Upper lobe of right lung (tissue), 1 donor: ENCODE data around the gene ZNF780A. TPM values are rescaled to one million over a fixed set of nuclear protein-coding genes. Genes with fewer than 3 reads are reported as not detected.

Experiments used
- ATAC-seq: fragments of 200-7000 bp; cut with Tn5 transposase; one replicate; pipeline ENCODE4 v1.9.1; 2020; ENCODE audit warnings: mild to moderate bottlenecking, moderate library complexity
- DNase-seq: peaks from one replicate; pipeline ENCODE4 v3.0.0-alpha.2; 2020
- H3K27ac ChIP-seq: fragments of 200-600 bp; one replicate; pipeline ENCODE4 v1.8.0; 2022
- H3K27me3 ChIP-seq: fragments of 200-600 bp; one replicate; pipeline ENCODE4 v1.8.0; 2022; ENCODE audit warnings: mild to moderate bottlenecking
- H3K36me3 ChIP-seq: fragments of 200-600 bp; one replicate; pipeline ENCODE4 v1.8.0; 2022
- H3K4me1 ChIP-seq: fragments of 200-600 bp; one replicate; pipeline ENCODE4 v1.8.0; 2022
- H3K4me3 ChIP-seq: fragments of 200-600 bp; one replicate; pipeline ENCODE4 v1.8.0; 2022; ENCODE audit warnings: mild to moderate bottlenecking
- H3K9me3 ChIP-seq: fragments of 200-600 bp; one replicate; pipeline ENCODE4 v1.8.0; 2022
- intact Hi-C: fragments of 100-400 bp; cut with DNase I; formaldehyde crosslinking; loops from one replicate; pipeline ENCODE4 v1.11.0; 2022
- total RNA-seq: library from RNA; stranded (reverse); fragmentation: NEBNext Ultra II Directional; extraction: Animal tissue kit (Norgen Biotek cat#: 25700); gene quantifications from one replicate; pipeline ENCODE4 v1.2.1, GENCODE V29; 2021
- TF ChIP-seq, protein P1 (sequence below): fragments of 200-600 bp; IDR thresholded peaks from one replicate; pipeline ENCODE4 v1.8.0; 2022; ENCODE audit warnings: antibody characterized with exemption
- donor health status: DM: no; HTN: yes; CAD: no; lungs with severe emphysema.

ZNF780A gene
- total RNA-seq, 1 donor from 2014 or later = 14.6 TPM

- H3K4me3 ChIP-seq = no peak overlapping the region
- intact Hi-C loops = no loop called here
- H3K4me1 ChIP-seq = no peaks in the 10 kb centered on the region
- no peak for DNase-seq
- H3K27ac ChIP-seq = no peak overlapping the region
- no peaks in the 10 kb centered on the region for H3K27me3 ChIP-seq
- H3K36me3 ChIP-seq = no peaks in the 10 kb centered on the region
- no peak for ATAC-seq
- H3K9me3 ChIP-seq = peaks cover 57% of the 10 kb centered on the region
- TF ChIP-seq, protein P1, sequence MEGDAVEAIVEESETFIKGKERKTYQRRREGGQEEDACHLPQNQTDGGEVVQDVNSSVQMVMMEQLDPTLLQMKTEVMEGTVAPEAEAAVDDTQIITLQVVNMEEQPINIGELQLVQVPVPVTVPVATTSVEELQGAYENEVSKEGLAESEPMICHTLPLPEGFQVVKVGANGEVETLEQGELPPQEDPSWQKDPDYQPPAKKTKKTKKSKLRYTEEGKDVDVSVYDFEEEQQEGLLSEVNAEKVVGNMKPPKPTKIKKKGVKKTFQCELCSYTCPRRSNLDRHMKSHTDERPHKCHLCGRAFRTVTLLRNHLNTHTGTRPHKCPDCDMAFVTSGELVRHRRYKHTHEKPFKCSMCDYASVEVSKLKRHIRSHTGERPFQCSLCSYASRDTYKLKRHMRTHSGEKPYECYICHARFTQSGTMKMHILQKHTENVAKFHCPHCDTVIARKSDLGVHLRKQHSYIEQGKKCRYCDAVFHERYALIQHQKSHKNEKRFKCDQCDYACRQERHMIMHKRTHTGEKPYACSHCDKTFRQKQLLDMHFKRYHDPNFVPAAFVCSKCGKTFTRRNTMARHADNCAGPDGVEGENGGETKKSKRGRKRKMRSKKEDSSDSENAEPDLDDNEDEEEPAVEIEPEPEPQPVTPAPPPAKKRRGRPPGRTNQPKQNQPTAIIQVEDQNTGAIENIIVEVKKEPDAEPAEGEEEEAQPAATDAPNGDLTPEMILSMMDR = no peak
Observed at GRCh38 chr19:40035996-40036395, 54.7 kb downstream of the ZNF780A start.

GRCh38 chr19:40033989-40034560 is 56.7 kb downstream of the ZNF780A start:
- no peaks in the 10 kb centered on the region for H3K36me3 ChIP-seq

GRCh38 chr19:40026597-40026970 is 64.2 kb downstream of the ZNF780A start:
- DNase-seq (no peak), ATAC-seq (no peak)
- Histone ChIP-seq H3K27me3 (no peaks in the 10 kb centered on the region), H3K36me3 (no peaks in the 10 kb centered on the region), H3K4me1 (no peaks in the 10 kb centered on the region), H3K4me3 (no peak overlapping the region), H3K9me3 (peaks cover 80% of the 10 kb centered on the region), H3K27ac (no peak overlapping the region)
- TF ChIP-seq, protein P1 = no peak
- intact Hi-C loops = no loop called here

More at GRCh38 chr19:40033989-40034560, 56.7 kb downstream of the ZNF780A start:
- ATAC-seq = no peak
- no peaks in the 10 kb centered on the region for H3K27me3 ChIP-seq
- no peak overlapping the region for H3K27ac ChIP-seq
- H3K9me3 ChIP-seq = peaks cover 75% of the 10 kb centered on the region
- no peak overlapping the region for H3K4me3 ChIP-seq
- intact Hi-C loops = no loop called here
- TF ChIP-seq, protein P1 = no peak
- DNase-seq = no peak
- H3K4me1 ChIP-seq = no peaks in the 10 kb centered on the region

DNA sequence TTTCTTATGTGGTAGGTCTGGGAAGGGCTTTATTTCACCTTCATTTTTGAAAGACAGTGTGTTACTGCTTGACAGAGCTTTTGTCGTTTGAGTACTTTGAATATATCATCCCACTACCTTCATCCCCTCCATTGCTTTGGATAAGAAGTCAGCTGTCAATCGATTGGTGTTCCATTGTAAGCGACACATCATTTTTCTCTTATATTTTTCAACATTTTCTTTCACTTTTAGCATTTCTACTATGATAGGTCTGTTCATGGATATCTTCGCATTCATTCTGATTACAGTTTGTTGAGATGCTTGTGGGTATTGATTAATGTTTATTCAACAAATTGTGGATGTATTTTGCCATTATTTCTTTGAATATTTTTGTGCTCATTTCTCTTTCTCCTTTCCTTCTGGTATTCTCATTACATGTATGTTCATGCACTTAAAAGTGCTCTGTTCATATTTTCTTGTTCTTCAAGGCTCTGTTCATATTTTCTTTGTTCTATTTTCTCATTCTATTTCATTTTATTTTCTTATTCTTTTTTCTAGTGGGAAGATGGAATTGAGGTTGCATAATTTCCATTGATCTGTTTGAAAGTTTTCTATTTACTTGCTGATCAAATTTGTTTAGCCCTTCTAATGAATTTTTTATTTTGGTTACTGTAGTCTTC is 64.7 kb downstream of the ZNF780A start:
- Histone ChIP-seq H3K27ac (no peak overlapping the region), H3K36me3 (no peaks in the 10 kb centered on the region), H3K4me3 (no peak overlapping the region), H3K27me3 (no peaks in the 10 kb centered on the region), H3K4me1 (no peaks in the 10 kb centered on the region), H3K9me3 (peaks cover 80% of the 10 kb centered on the region)
- TF ChIP-seq, protein P1 = no peak
- no peak for ATAC-seq
- intact Hi-C loops = no loop called here
- DNase-seq = no peak

DNA sequence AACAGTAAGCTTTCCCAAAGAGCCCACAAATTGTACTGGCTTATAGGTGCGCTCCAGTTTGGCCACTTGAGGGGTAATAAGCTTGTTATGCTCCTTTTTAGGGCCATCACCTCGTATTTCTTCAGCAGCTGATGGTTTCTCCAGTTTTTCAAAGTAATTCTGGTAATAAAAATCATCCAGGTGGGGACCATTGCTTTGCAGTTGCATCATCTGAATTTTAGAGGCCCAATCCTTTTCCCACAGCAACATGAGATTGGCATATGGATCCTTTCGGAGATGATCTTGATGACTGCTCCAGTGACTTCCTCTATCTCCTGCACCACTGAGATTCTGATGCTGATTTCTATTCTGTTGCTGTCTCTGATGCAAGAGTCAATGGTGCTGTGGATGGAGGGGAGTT is 66.8 kb downstream of the ZNF780A start:
- intact Hi-C loops = no loop called here
- Histone ChIP-seq H3K9me3 (peaks cover 64% of the 10 kb centered on the region), H3K4me3 (no peak overlapping the region), H3K4me1 (no peaks in the 10 kb centered on the region), H3K27me3 (no peaks in the 10 kb centered on the region), H3K36me3 (no peaks in the 10 kb centered on the region), H3K27ac (no peak overlapping the region)
- DNase-seq = no peak
- TF ChIP-seq, protein P1 = no peak
- no peak for ATAC-seq

Other genes starting within 250 kb of the ZNF780A start
- gene FBL, start 244.6 kb downstream of the ZNF780A start, total RNA-seq = 123 TPM
- gene FCGBP, start 156.3 kb downstream of the ZNF780A start, total RNA-seq = 10.3 TPM
- 60.5 TPM for gene PSMC4, start 119.8 kb downstream of the ZNF780A start, total RNA-seq
- gene ZNF546, start 93.9 kb downstream of the ZNF780A start, total RNA-seq = 6.7 TPM
- gene ZNF780B, start 34.7 kb downstream of the ZNF780A start, total RNA-seq = 27.5 TPM
- gene MAP3K10, start 100.5 kb upstream of the ZNF780A start, total RNA-seq = 17.2 TPM
- gene TTC9B, start 127.4 kb upstream of the ZNF780A start, total RNA-seq = not detected
- not detected for gene CCNP, start 135.7 kb upstream of the ZNF780A start, total RNA-seq
- 103 TPM for gene AKT2, start 194.4 kb upstream of the ZNF780A start, total RNA-seq